ENCODE data around the gene MTX1.

Gene MTX1

GRCh38 chr1:155175927-155176371, 32.5 kb upstream of the MTX1 start:
- peak; percentile 79 for DNase-seq (ENCODE audit: low spot score)
- Histone ChIP-seq H3K4me3 (no peak overlapping the region), H3K27ac (no peak overlapping the region)
- TF ChIP-seq, protein P1, sequence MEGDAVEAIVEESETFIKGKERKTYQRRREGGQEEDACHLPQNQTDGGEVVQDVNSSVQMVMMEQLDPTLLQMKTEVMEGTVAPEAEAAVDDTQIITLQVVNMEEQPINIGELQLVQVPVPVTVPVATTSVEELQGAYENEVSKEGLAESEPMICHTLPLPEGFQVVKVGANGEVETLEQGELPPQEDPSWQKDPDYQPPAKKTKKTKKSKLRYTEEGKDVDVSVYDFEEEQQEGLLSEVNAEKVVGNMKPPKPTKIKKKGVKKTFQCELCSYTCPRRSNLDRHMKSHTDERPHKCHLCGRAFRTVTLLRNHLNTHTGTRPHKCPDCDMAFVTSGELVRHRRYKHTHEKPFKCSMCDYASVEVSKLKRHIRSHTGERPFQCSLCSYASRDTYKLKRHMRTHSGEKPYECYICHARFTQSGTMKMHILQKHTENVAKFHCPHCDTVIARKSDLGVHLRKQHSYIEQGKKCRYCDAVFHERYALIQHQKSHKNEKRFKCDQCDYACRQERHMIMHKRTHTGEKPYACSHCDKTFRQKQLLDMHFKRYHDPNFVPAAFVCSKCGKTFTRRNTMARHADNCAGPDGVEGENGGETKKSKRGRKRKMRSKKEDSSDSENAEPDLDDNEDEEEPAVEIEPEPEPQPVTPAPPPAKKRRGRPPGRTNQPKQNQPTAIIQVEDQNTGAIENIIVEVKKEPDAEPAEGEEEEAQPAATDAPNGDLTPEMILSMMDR (IDR thresholded peaks at IDR 0.05) = no peak

- H3K27ac ChIP-seq = peak overlapping the region in 1 of 2 donors; percentile 15
Observed at GRCh38 chr1:155176544-155177071, 31.9 kb upstream of the MTX1 start.

DNA sequence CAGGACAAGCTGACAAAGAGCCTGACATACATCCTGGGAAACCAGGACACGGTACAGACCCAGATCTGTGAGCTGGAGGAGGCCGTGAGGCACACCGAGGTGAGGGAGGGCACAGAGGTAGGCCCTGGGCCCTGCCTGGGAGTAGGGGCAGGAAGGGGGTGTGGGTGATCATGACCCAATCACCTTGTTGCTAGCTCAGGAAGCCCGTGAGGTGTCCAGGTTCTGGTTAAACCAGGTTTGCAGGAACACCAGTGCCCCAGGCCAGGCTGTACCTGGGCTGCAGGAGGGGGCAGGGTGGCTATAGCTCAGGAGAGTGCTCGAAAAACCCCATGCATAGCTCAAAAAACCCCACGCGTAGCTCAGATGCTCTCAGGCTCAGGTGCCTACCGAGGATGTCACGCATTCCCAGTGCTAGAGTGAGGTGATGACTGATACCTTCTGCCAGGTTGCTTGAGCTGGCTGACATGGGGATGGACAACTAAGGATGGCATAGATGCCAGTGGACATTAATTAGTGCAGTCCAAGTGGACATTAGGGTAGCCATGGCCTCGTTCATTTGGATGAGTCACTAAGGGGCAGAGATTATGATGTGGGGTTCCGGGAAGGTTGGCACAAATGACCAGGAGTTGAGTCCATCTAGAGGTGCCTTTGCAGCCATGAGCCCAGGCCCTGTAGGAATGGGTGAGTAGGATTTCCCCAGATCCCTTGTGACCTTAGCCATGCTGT, 31.1 kb upstream of the MTX1 start:
- Histone ChIP-seq H3K27ac (no peak overlapping the region), H3K4me3 (no peak overlapping the region)
- TF ChIP-seq, protein P1 (IDR thresholded peaks at IDR 0.05) = no peak
- peak; percentile 73 for DNase-seq (ENCODE audit: low spot score)

More at GRCh38 chr1:155176544-155177071, 31.9 kb upstream of the MTX1 start:
- peak; percentile 81 for DNase-seq (ENCODE audit: low spot score)
- TF ChIP-seq, protein P1 (IDR thresholded peaks at IDR 0.05) = peak; percentile 92
- no peak overlapping the region for H3K4me3 ChIP-seq

DNA sequence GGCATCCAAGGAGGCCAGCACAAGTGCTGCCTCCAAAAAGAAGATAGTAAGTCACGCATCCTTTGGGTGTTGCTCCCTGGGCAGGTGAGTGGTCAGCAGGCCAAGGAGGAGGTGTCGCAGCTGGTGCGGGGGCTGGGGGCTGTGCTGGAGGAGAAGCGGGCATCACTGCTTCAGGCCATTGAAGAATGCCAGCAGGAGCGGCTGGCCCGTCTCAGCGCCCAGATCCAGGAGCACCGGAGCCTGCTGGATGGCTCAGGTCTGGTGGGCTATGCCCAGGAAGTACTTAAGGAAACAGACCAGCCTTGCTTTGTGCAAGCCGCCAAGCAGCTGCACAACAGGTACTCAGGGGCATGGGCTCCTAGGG, 30.6 kb upstream of the MTX1 start:
- peak; percentile 68 for DNase-seq (ENCODE audit: low spot score)
- Histone ChIP-seq H3K4me3 (no peak overlapping the region), H3K27ac (no peak overlapping the region)
- TF ChIP-seq, protein P1 (IDR thresholded peaks at IDR 0.05) = no peak

DNA sequence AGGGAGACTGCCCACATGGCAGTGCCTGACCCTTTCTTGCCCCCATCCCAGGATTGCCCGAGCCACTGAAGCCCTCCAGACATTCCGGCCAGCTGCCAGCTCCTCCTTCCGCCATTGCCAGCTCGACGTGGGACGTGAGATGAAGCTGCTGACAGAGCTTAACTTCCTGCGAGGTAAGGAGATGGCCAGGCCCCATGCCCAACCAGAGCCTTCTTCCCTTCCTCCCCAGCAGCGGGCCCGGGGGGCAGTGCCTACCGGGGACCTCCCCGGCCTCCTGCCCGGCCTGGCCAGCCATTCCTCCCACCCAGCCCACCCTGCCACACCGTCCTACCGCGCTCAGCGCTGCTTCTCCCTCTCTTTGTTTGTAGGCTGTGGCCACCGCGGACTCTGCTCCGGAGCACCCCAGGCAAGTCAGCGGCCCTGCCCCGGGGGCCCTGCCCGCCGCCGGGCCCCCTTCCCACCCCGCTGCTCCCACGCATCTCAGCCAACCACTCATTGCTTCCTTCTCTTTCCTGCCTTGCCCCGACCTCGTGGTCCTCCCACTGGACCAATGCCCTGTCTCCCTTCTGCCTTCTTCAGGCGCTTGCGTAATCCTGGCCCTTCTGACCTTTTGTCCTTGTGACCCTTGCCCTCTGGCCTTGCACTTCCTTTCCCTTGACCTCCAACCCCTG, 29.9 kb upstream of the MTX1 start:
- Histone ChIP-seq H3K27ac (peak overlapping the region in 1 of 2 donors; percentile 11), H3K4me3 (no peak overlapping the region)
- TF ChIP-seq, protein P1 (IDR thresholded peaks at IDR 0.05) = no peak
- peak; percentile 68 for DNase-seq (ENCODE audit: low spot score)

DNA sequence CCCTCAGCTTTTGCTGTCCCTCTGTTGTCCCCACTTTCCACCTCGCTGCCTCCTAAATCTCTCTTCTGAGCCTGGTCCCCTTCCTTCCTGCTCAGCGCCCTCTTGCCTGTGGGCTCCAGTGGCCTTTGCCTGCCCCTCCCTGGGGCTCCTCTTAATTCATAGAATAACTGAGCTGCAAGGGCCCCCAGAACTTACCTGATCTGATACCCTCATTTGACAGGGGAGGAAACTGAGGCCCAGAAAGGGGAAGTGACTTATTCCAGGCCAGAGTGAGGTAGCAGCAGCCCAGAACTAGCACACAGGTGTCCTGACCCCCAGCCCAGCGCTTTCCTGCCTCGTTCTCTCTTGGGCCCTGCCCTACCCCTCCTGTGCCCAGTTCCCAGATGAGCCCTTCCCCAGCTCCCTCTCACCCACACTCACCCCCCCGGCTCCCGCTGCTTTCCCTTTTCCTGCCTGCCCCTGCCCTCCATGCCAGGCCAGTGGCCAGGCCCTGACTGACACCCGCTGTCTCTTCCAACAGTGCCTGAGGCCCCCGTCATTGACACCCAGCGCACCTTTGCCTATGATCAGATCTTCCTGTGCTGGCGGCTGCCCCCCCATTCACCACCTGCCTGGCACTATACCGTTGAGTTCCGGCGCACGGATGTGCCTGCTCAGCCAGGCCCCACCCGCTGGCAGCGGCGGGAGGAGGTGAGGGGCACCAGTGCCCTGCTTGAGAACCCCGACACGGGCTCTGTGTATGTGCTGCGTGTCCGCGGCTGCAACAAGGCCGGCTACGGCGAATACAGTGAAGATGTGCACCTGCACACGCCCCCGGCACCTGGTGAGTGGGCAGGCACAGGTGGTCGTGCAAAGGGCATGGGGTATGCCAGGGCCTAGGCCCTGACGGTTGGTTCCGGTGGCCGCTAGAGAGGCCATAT, 29.1 kb upstream of the MTX1 start:
- TF ChIP-seq, protein P1 (IDR thresholded peaks at IDR 0.05) = no peak
- H3K4me3 ChIP-seq = no peak overlapping the region
- DNase-seq (ENCODE audit: low spot score) = peak; percentile 71
- H3K27ac ChIP-seq = no peak overlapping the region

All from coronary artery (tissue), 2 donors.